Activated CD4-positive, alpha-beta T cell treated with anti-CD3 and anti-CD28 coated beads for 4 hours (primary cell): Measurements from ENCODE around the gene TRMT10C.
"Not testable (repeated sequence)": the region's sequence is repeated elsewhere in the genome, so short reads cannot be mapped to it uniquely, and the experiment has no call there.

ENCODE experiments used
- DNase-seq, 2 donors: peaks; one replicate each; pipeline ENCODE4 v3.0.0-alpha.2; 2020

Gene TRMT10C

GRCh38 chr3:101561630-101562328 is at the start of gene TRMT10C:
TSS of gene TRMT10C (plus strand) at chr3:101561868. CDS start at chr3:101564782, 2,914 bp downstream.
- peak; percentile 87 to 89 for DNase-seq

GRCh38 chr3:101512396-101512645 is 49.3 kb upstream of the TRMT10C start:
- DNase-seq, result no peak

GRCh38 chr3:101512646-101513418 is 48.8 kb upstream of the TRMT10C start, which contains the start of gene SENP7:
TSS of gene SENP7 (minus strand) at chr3:101513212. CDS start at chr3:101513130, 82 bp downstream.
- peak; percentile 73 to 79 for DNase-seq

DNA sequence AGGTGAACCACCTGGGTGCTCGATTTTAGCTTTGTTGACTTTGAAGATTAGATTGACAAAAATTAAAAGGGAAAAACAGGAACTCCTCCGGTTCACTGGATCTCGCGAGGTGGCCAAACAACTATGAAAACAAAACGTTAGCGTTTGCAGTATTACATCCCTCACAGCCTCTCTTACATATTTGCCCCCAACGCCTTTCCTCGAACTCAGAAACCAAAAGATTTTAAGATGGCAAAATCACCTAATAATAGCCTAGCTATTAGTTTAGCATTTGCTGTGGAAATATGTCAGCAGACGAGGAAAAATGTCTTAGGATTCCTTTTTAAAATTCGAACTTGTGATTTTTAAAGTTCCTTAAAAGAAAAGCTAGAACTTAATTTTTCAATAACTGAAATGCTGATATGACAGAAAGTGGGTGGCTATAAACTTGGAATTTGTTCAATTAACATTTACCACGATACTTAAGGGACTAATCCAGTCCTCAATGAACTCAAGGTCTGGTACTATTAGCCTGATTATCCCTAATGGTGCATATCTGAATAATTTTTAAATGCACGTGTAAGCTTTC is 48.2 kb upstream of the TRMT10C start:
- no peak for DNase-seq

DNA sequence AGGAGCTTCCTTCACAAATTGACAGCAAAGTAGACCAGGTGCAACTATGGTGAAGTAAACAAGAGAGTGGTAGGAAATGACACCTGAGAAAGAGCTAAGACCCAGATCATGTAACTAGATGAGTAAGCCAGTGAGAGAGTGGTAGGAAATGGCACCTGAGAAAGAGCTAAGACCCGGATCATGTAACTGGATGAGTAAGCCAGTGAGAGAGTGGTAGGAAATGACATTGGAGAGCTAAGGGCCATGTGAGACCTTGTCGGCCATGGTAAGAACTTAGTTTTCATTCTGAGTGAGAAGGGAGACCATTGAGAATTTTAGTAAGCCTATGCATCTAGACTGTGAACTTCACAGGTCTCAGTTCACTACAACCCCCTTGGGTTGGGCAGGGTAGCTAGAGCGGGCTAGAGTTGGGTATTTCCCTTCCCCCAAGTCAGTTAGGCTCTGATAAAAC is 43.2 kb upstream of the TRMT10C start:
- DNase-seq, result peak; percentile 37 to 50

- DNase-seq, result no peak
These were observed 41.8 kb upstream of the TRMT10C start for GRCh38 chr3:101519685-101520365.

DNA sequence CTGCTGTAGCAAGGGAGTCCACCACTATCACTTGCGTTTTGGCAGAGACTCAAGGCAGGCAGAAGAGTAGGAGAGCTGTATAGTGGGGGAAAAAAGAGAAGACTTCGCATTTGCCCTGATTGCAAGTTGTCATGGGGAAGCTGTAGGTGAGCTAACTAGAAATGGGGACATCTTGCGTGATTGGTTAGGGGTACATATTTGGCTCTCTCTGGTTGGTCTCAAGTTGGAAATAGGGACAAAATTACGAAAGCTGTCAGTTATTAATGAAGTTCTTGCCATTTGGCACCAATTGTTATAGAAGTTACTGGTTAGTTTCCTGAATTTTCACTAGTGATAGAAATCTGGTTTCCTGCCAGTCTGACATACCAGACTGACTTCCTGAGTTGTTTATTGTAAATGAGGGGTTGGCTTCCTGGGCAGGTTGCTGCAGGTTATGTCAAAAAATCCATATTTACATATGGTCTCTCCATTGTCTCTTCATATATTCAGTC is 40.4 kb upstream of the TRMT10C start:
- peak; percentile 24 to 28 for DNase-seq

- no peak for DNase-seq
These were observed 34.2 kb upstream of the TRMT10C start for GRCh38 chr3:101527441-101527840.

DNA sequence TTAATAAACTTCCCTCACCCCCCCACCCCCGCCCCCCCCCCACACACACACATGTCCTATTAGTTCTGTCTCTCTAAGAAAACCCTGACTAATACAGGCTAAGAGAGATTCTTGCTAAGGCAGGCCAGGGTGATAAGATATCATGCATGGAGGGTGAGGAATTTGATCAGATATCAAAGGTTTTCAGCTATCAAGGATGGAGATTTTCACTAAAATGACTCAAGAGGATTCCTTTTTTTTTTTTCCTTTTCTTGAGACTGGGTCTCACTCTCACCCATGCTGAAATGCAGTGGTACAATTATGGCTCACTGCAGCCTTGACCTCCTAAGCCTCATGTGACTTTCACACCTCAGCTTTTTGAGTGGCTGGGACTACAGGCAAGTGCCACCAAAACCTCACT is 33.8 kb upstream of the TRMT10C start:
- DNase-seq, result no peak

- DNase-seq, result no peak
These were observed 31.6 kb upstream of the TRMT10C start for GRCh38 chr3:101529816-101530685.

- no peak for DNase-seq
These were observed 31.0 kb upstream of the TRMT10C start for GRCh38 chr3:101530686-101531047.

- peak; percentile 21 to 26 for DNase-seq
These were observed 30.1 kb upstream of the TRMT10C start for GRCh38 chr3:101531473-101532086.

DNA sequence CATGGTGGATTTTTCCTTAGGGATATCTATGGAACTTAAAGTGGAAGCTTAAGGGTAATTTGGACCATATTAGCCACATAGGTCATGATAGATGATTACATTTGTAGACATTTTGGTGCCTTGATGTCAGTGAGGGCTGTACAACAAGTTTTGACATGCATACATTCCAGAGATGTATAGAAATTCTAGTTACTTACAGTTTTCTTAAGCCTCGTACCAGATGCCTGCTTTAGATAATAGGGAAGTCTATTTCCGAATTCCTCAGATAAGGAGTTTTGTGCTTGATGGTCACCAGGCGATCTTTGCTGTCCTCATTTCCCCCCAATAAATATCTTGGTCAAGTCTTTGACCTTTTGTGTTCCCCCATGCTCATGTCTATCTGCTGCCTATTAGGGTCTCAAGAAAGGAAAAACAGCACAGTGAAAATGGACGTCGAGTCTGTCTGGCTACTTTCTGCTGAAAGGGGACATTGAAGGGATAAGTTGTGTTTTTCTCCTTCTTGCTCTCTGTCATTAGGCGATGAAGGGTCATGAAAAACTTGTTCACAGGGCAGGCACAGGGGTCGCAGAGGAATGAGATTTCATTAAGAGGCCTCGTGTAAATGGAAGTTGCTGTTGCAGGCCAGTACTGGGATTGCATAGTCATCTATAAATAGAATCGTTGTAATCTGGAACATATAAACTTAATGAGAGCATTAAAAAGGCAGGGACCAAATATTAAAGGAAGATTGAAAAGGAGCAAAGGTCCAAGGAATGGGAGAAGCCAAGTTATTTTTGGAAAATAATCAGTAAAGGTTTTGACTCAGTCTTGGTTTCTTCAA is 28.7 kb upstream of the TRMT10C start:
- DNase-seq, result no peak

DNA sequence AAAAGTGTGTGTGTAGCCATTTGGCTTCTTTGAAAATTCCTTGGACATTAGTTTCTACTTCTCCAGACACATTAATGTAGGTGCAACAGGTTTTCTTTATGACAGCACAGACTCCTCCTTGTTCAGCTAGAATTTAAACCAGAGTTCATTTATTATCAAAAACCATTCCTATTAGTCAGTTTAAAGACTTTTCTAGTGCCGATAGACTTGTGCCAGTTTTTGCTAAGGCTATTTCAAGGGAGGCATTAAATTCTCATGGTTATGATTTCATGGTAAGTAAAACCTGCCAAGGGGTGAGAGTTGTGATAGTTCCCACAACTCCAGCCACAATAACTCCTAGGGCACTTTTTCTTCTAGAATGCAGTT is 28.1 kb upstream of the TRMT10C start:
- no peak for DNase-seq

- no peak for DNase-seq
These were observed 26.4 kb upstream of the TRMT10C start for GRCh38 chr3:101535221-101535620.

DNA sequence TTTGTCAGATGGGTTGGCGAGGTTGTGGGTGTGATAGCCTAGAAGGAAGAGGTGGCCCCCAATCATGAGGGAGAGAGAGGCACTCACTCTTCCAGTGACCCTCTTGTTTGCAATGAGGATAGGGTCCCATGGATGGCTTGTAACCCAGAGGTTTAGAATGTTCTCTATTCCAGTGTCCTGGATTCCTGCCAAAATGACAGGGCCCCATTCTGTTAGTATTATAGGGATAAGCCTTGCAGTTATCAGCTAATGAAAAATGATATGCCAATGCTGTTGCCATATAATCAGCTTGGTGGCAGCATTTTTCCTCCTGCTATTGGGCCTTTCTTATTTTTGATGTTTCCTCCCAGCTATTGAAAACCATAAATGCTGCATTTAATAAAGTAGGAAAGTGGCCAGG is 25.4 kb upstream of the TRMT10C start:
- no peak for DNase-seq

DNA sequence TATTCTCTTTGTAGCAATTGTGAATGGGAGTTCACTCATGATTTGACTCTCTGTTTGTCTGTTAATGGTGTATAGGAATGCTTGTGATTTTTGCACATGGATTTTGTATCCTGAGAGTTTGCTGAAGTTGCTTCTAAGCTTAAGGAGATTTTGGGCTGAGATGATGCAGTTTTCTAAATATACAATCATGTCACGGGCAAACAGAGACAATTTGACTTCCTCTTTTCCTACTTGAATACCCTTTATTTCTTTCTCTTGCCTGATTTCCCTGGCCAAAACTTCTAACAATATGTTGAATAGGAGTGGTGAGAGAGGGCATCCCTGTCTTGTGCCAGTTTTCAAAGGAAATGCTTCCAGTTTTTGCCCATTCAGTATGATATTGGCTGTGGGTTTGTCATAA is 24.7 kb upstream of the TRMT10C start:
- not testable (repeated sequence) for DNase-seq

GRCh38 chr3:101542957-101543356 is 18.7 kb upstream of the TRMT10C start:
- no peak for DNase-seq

GRCh38 chr3:101544161-101544850 is 17.4 kb upstream of the TRMT10C start:
- DNase-seq, result no peak

- no peak for DNase-seq
These were observed 13.1 kb upstream of the TRMT10C start for GRCh38 chr3:101548527-101549105.
